ENCODE measurements around the gene KCNQ2.

Gene KCNQ2

GRCh38 chr20:63494420-63495166, 22.1 kb upstream of the KCNQ2 start:
- no peak overlapping the region for H3K27ac ChIP-seq (ENCODE audit: low read depth, low read length)
- no peak overlapping the region for H3K4me2 ChIP-seq (ENCODE audit: low read length)
- TF ChIP-seq, protein P1, sequence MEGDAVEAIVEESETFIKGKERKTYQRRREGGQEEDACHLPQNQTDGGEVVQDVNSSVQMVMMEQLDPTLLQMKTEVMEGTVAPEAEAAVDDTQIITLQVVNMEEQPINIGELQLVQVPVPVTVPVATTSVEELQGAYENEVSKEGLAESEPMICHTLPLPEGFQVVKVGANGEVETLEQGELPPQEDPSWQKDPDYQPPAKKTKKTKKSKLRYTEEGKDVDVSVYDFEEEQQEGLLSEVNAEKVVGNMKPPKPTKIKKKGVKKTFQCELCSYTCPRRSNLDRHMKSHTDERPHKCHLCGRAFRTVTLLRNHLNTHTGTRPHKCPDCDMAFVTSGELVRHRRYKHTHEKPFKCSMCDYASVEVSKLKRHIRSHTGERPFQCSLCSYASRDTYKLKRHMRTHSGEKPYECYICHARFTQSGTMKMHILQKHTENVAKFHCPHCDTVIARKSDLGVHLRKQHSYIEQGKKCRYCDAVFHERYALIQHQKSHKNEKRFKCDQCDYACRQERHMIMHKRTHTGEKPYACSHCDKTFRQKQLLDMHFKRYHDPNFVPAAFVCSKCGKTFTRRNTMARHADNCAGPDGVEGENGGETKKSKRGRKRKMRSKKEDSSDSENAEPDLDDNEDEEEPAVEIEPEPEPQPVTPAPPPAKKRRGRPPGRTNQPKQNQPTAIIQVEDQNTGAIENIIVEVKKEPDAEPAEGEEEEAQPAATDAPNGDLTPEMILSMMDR (IDR thresholded peaks at IDR 0.05; ENCODE audit: low read depth, low read length, poor library complexity, severe bottlenecking): no peak
- TF ChIP-seq EZH2phosphoT487 (IDR thresholded peaks at IDR 0.05; ENCODE audit: borderline replicate concordance, low read length): no peak
- H3K4me1 ChIP-seq (ENCODE audit: control insufficient read depth, low read length): 0 out of 2 replicates have a peak, but pooled peaks cover 4% of the 10 kb centered on the region
- no peaks in the 10 kb centered on the region for H3K9me3 ChIP-seq (ENCODE audit: control insufficient read depth, insufficient read depth, low read length)
- peaks cover 7% of the 10 kb centered on the region; the same call in 1 of the 2 replicates for H3K27me3 ChIP-seq (ENCODE audit: control insufficient read depth, low read length)
- H3K4me3 ChIP-seq (ENCODE audit: low read length): no peak overlapping the region
- H3K36me3 ChIP-seq (ENCODE audit: control insufficient read depth, low read length): no peaks in the 10 kb centered on the region
- no peaks in the 10 kb centered on the region for H3K79me2 ChIP-seq (ENCODE audit: control insufficient read depth, low read length)
- H4K20me1 ChIP-seq (ENCODE audit: control insufficient read depth, insufficient read depth, low read depth, low read length): peaks cover 9% of the 10 kb centered on the region; the same call in 1 of the 2 replicates
- no peaks in the 10 kb centered on the region for H3F3A ChIP-seq (ENCODE audit: control insufficient read depth, insufficient read depth)
- H3K9me2 ChIP-seq (replicated peaks; ENCODE audit: control insufficient read depth, low read length): no peaks in the 10 kb centered on the region

- Histone ChIP-seq H3K4me2 (ENCODE audit: low read length) (no peak overlapping the region), H3K36me3 (ENCODE audit: control insufficient read depth, low read length) (no peaks in the 10 kb centered on the region), H3K9me3 (ENCODE audit: control insufficient read depth, insufficient read depth, low read length) (no peaks in the 10 kb centered on the region), H3K79me2 (ENCODE audit: control insufficient read depth, low read length) (no peaks in the 10 kb centered on the region), H3K9me2 (replicated peaks; ENCODE audit: control insufficient read depth, low read length) (no peaks in the 10 kb centered on the region), H3K4me1 (ENCODE audit: control insufficient read depth, low read length) (0 out of 2 replicates have a peak, but pooled peaks cover 4% of the 10 kb centered on the region), H3F3A (ENCODE audit: control insufficient read depth, insufficient read depth) (no peaks in the 10 kb centered on the region), H4K20me1 (ENCODE audit: control insufficient read depth, insufficient read depth, low read depth, low read length) (peaks cover 9% of the 10 kb centered on the region; the same call in 1 of the 2 replicates), H3K4me3 (ENCODE audit: low read length) (no peak overlapping the region), H3K27me3 (ENCODE audit: control insufficient read depth, low read length) (peaks cover 7% of the 10 kb centered on the region; the same call in 1 of the 2 replicates), H3K27ac (ENCODE audit: low read depth, low read length) (no peak overlapping the region)
- TF ChIP-seq, protein P1 (IDR thresholded peaks at IDR 0.05; ENCODE audit: low read depth, low read length, poor library complexity, severe bottlenecking): no peak
- no peak for TF ChIP-seq EZH2phosphoT487 (IDR thresholded peaks at IDR 0.05; ENCODE audit: borderline replicate concordance, low read length)
These were observed 21.6 kb upstream of the KCNQ2 start for GRCh38 chr20:63494084-63494419.

DNA sequence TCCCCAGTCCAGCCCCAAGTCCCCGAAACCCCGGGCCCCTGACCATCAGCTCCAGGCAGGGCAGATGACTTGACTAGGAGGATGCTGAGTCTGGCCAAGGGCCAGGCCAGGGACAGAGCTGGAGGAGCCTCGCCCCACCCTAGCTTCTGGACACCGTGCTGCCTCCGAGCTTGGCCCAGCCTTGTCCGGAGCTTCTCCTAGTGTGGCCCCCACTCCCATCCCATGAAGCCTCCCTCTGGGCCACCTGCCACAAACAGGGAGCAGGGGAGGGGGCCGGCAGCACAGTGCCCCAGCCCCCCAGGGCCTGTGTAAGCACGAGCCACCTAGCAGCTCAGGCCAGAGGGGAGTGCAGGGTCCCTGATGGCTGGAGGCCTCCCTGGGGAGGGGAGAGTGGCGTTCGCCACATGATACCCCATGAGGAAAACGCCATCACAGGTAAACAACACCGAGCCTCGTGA, 21.1 kb upstream of the KCNQ2 start:
- H3K4me2 ChIP-seq (ENCODE audit: low read length): no peak overlapping the region
- H3F3A ChIP-seq (ENCODE audit: control insufficient read depth, insufficient read depth): no peaks in the 10 kb centered on the region
- H4K20me1 ChIP-seq (ENCODE audit: control insufficient read depth, insufficient read depth, low read depth, low read length): peaks cover 9% of the 10 kb centered on the region; the same call in 1 of the 2 replicates
- no peaks in the 10 kb centered on the region for H3K79me2 ChIP-seq (ENCODE audit: control insufficient read depth, low read length)
- no peaks in the 10 kb centered on the region for H3K9me3 ChIP-seq (ENCODE audit: control insufficient read depth, insufficient read depth, low read length)
- H3K4me1 ChIP-seq (ENCODE audit: control insufficient read depth, low read length): 0 out of 2 replicates have a peak, but pooled peaks cover 4% of the 10 kb centered on the region
- no peak overlapping the region for H3K4me3 ChIP-seq (ENCODE audit: low read length)
- TF ChIP-seq, protein P1 (IDR thresholded peaks at IDR 0.05; ENCODE audit: low read depth, low read length, poor library complexity, severe bottlenecking): no peak
- TF ChIP-seq EZH2phosphoT487 (IDR thresholded peaks at IDR 0.05; ENCODE audit: borderline replicate concordance, low read length): no peak
- H3K9me2 ChIP-seq (replicated peaks; ENCODE audit: control insufficient read depth, low read length): no peaks in the 10 kb centered on the region
- peaks cover 7% of the 10 kb centered on the region; the same call in 1 of the 2 replicates for H3K27me3 ChIP-seq (ENCODE audit: control insufficient read depth, low read length)
- no peak overlapping the region for H3K27ac ChIP-seq (ENCODE audit: low read depth, low read length)
- H3K36me3 ChIP-seq (ENCODE audit: control insufficient read depth, low read length): no peaks in the 10 kb centered on the region
